SU-DHL-6 (cell line): Measurements from ENCODE around the gene RRP15.

Experiments
- EZH2phosphoT487 ChIP-seq: fragments of 200-600 bp; sonication (generic), shearing (Covaris generic); conservative IDR thresholded peaks from 2 replicates; pipeline ENCODE4 v1.6.1; 2018; ENCODE audit warnings: mild to moderate bottlenecking, antibody characterized with exemption, low read length, moderate library complexity, mixed read lengths
- TF ChIP-seq, protein P1 (sequence below): fragments of 200-600 bp; sonication (generic); IDR thresholded peaks from one replicate; pipeline ENCODE4 v1.5.1; 2017; ENCODE audit warnings: antibody characterized with exemption, mild to moderate bottlenecking, low read length, moderate library complexity; ENCODE audit not compliant: insufficient read depth, poor library complexity, severe bottlenecking

- TF ChIP-seq, protein P1, sequence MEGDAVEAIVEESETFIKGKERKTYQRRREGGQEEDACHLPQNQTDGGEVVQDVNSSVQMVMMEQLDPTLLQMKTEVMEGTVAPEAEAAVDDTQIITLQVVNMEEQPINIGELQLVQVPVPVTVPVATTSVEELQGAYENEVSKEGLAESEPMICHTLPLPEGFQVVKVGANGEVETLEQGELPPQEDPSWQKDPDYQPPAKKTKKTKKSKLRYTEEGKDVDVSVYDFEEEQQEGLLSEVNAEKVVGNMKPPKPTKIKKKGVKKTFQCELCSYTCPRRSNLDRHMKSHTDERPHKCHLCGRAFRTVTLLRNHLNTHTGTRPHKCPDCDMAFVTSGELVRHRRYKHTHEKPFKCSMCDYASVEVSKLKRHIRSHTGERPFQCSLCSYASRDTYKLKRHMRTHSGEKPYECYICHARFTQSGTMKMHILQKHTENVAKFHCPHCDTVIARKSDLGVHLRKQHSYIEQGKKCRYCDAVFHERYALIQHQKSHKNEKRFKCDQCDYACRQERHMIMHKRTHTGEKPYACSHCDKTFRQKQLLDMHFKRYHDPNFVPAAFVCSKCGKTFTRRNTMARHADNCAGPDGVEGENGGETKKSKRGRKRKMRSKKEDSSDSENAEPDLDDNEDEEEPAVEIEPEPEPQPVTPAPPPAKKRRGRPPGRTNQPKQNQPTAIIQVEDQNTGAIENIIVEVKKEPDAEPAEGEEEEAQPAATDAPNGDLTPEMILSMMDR, result no peak
- TF ChIP-seq EZH2phosphoT487, result no peak
These were observed 89.6 kb downstream of the RRP15 start for GRCh38 chr1:218374401-218375353.
